GM11168 (cell line): Measurements from ENCODE around the gene ELOVL2.
"Not testable (repeated sequence)": the region's sequence is repeated elsewhere in the genome, so short reads cannot be mapped to it uniquely, and the experiment has no call there.

Source experiments
- in situ Hi-C: fragments of 300-500 bp; cut with MboI; formaldehyde crosslinking; loops from one replicate; pipeline ENCODE4 v1.12.0; 2022; ENCODE audit warnings: low sequenced_read_pairs; ENCODE audit not compliant: unreplicated experiment

The ELOVL2 gene

GRCh38 chr6:11027565-11028110, 16.5 kb downstream of the ELOVL2 start:
- in situ Hi-C loops, result no loop called here

- in situ Hi-C loops, result no loop called here
Observed at GRCh38 chr6:11025921-11026635, 18.0 kb downstream of the ELOVL2 start.

- in situ Hi-C loops, result no loop called here
Observed at GRCh38 chr6:11025130-11025529, 19.0 kb downstream of the ELOVL2 start.

GRCh38 chr6:11023032-11023431, 21.1 kb downstream of the ELOVL2 start:
- in situ Hi-C loops, result no loop called here

- in situ Hi-C loops, result no loop called here
Observed at GRCh38 chr6:11021714-11022113, 22.4 kb downstream of the ELOVL2 start.

GRCh38 chr6:11021003-11021402, 23.1 kb downstream of the ELOVL2 start:
- in situ Hi-C loops, result no loop called here

GRCh38 chr6:11018225-11018624, 25.9 kb downstream of the ELOVL2 start:
- in situ Hi-C loops, result no loop called here

- in situ Hi-C loops, result no loop called here
Observed at GRCh38 chr6:11017090-11017489, 27.0 kb downstream of the ELOVL2 start.

GRCh38 chr6:11016452-11016851, 27.7 kb downstream of the ELOVL2 start:
- in situ Hi-C loops, result no loop called here

- in situ Hi-C loops, result no loop called here
Observed at GRCh38 chr6:11015102-11015501, 29.0 kb downstream of the ELOVL2 start.

- in situ Hi-C loops, result no loop called here
Observed at GRCh38 chr6:11013721-11014070, 30.4 kb downstream of the ELOVL2 start.

- in situ Hi-C loops, result no loop called here
Observed at GRCh38 chr6:11012976-11013720, 31.0 kb downstream of the ELOVL2 start.

GRCh38 chr6:11012295-11012754, 31.8 kb downstream of the ELOVL2 start:
- in situ Hi-C loops, result no loop called here

- in situ Hi-C loops, result no loop called here
Observed at GRCh38 chr6:11011787-11012234, 32.3 kb downstream of the ELOVL2 start.

- in situ Hi-C loops, result no loop called here
Observed at GRCh38 chr6:11009353-11009752, 34.8 kb downstream of the ELOVL2 start.

- in situ Hi-C loops, result no loop called here
Observed at GRCh38 chr6:11008821-11009220, 35.3 kb downstream of the ELOVL2 start.

- in situ Hi-C loops, result no loop called here
Observed at GRCh38 chr6:11007715-11008608, 36.1 kb downstream of the ELOVL2 start.

- in situ Hi-C loops, result no loop called here
Observed at GRCh38 chr6:11006061-11006460, 38.0 kb downstream of the ELOVL2 start.

GRCh38 chr6:11003297-11003696, 40.8 kb downstream of the ELOVL2 start:
- in situ Hi-C loops, result not testable (repeated sequence)

- in situ Hi-C loops, result no loop called here
Observed at GRCh38 chr6:11002176-11002575, 41.9 kb downstream of the ELOVL2 start.
